HepG2 (cell line): ENCODE data around the gene DNAJC4. TPM values are rescaled to one million over a fixed set of nuclear protein-coding genes. Genes with fewer than 3 reads are reported as not detected.

ENCODE experiments used
- ARID2 ChIP-seq: sonication (generic); formaldehyde crosslinking; IDR thresholded peaks from 2 replicates; pipeline ENCODE4 v1.8.1; 2022; ENCODE audit warnings: mild to moderate bottlenecking, missing genetic modification reagents, borderline replicate concordance
- ARNT2 ChIP-seq: sonication (generic); formaldehyde crosslinking; IDR thresholded peaks from 2 replicates; pipeline ENCODE4 v1.8.0; 2022; ENCODE audit warnings: mild to moderate bottlenecking, low read depth, missing genetic modification reagents, moderate library complexity
- MED1 ChIP-seq: sonication (generic); formaldehyde crosslinking; IDR thresholded peaks from 2 replicates; pipeline ENCODE4 v1.4.0; 2020; ENCODE audit warnings: missing genetic modification reagents
- MYC ChIP-seq: sonication (generic); formaldehyde crosslinking; IDR thresholded peaks from 2 replicates; pipeline ENCODE4 v1.9.0; 2021; ENCODE audit warnings: missing genetic modification reagents, borderline replicate concordance
- PHF8 ChIP-seq: sonication (generic); formaldehyde crosslinking; IDR thresholded peaks from 2 replicates; pipeline ENCODE4 v1.5.0; 2020; ENCODE audit warnings: missing genetic modification reagents
- RBAK ChIP-seq: sonication (generic); formaldehyde crosslinking; IDR thresholded peaks from 2 replicates; pipeline ENCODE4 v1.5.1; 2020; ENCODE audit warnings: mild to moderate bottlenecking, missing genetic modification reagents
- SRY ChIP-seq: sonication (generic); formaldehyde crosslinking; IDR thresholded peaks from 2 replicates; pipeline ENCODE4 v1.8.0; 2022; ENCODE audit warnings: mild to moderate bottlenecking, missing genetic modification reagents
- TCF7L2 ChIP-seq: IDR thresholded peaks from 2 replicates; pipeline ENCODE4 v1.6.1; 2011; ENCODE audit warnings: mild to moderate bottlenecking, low read depth, low read length, moderate library complexity
- ZBTB38 ChIP-seq: sonication (generic); formaldehyde crosslinking; IDR thresholded peaks from 2 replicates; pipeline ENCODE4 v1.5.1; 2020; ENCODE audit warnings: mild to moderate bottlenecking, missing genetic modification reagents
- ZC3H13 ChIP-seq: sonication (generic); formaldehyde crosslinking; IDR thresholded peaks from 2 replicates; pipeline ENCODE4 v1.8.1; 2023; ENCODE audit warnings: mild to moderate bottlenecking, missing genetic modification reagents, moderate library complexity
- ZFYVE20 ChIP-seq: sonication (generic); formaldehyde crosslinking; IDR thresholded peaks from 2 replicates; pipeline ENCODE4 v1.8.0; 2023; ENCODE audit warnings: low read depth, mild to moderate bottlenecking, moderate library complexity, missing genetic modification reagents, borderline replicate concordance
- ZNF205 ChIP-seq: IDR thresholded peaks from 2 replicates; pipeline ENCODE4 v1.6.1; 2018; ENCODE audit warnings: missing biosample characterization, missing genetic modification reagents
- ZNF225 ChIP-seq: sonication (generic); formaldehyde crosslinking; IDR thresholded peaks from 2 replicates; pipeline ENCODE4 v1.4.0; 2020; ENCODE audit warnings: mild to moderate bottlenecking, missing genetic modification reagents
- ZNF274 ChIP-seq: sonication (generic); formaldehyde crosslinking; IDR thresholded peaks from 2 replicates; pipeline ENCODE4 v1.5.1; 2020; ENCODE audit warnings: mild to moderate bottlenecking, missing genetic modification reagents
- ZNF563 ChIP-seq: sonication (generic); formaldehyde crosslinking; IDR thresholded peaks from 2 replicates; pipeline ENCODE4 v1.8.0; 2022; ENCODE audit warnings: mild to moderate bottlenecking, moderate library complexity, missing genetic modification reagents
- ZNF687 ChIP-seq: sonication (generic); formaldehyde crosslinking; IDR thresholded peaks from 2 replicates; pipeline ENCODE4 v1.5.1; 2020; ENCODE audit warnings: mild to moderate bottlenecking, missing genetic modification reagents, moderate library complexity
- ZSCAN25 ChIP-seq: sonication (generic); formaldehyde crosslinking; IDR thresholded peaks from 2 replicates; pipeline ENCODE4 v1.8.0; 2022; ENCODE audit warnings: mild to moderate bottlenecking, missing genetic modification reagents
- polyA plus RNA-seq, 8 experiments: library from polyadenylated mRNA; depleted of rRNA in 3 of 8; stranded (reverse) in 7 of 8; unstranded in 1 of 8; fragments of >200 nt; fragmentation: Illumina TruSeq in 4 of 8; extraction: Trizol in 4 of 8; gene quantifications; 2 replicates each; pipeline versions ENCODE4 v1.2.1 to v1.2.3, GENCODE V29; 2011 to 2016; ENCODE audit warnings: low read depth in 4 of 8, missing spikeins in 1 of 8, mixed read lengths in 1 of 8; ENCODE audit not compliant: insufficient read depth in 1 of 8
- total RNA-seq, 5 experiments: library from RNA; depleted of rRNA; stranded (reverse); fragments of >200 nt; fragmentation: Illumina TruSeq; extraction: Trizol; gene quantifications; 2 replicates each; pipeline ENCODE4 v1.2.3, GENCODE V29; 2016; ENCODE audit warnings: low read depth in 1 of 5
- TF ChIP-seq, protein P1 (sequence below): IDR thresholded peaks from 2 replicates; pipeline ENCODE4 v1.6.1; 2016
- TF ChIP-seq, protein P2 (sequence below): IDR thresholded peaks from 2 replicates; pipeline ENCODE4 v1.6.1; 2016; ENCODE audit warnings: low read depth, missing genetic modification reagents, missing compliant biosample characterization

Gene DNAJC4
- total and polyA plus RNA-seq, 2 of the 13 experiments (the other 11 are each of a cell fraction or from before 2014, with no cell fraction given): 10.3 to 60.8 TPM

DNA sequence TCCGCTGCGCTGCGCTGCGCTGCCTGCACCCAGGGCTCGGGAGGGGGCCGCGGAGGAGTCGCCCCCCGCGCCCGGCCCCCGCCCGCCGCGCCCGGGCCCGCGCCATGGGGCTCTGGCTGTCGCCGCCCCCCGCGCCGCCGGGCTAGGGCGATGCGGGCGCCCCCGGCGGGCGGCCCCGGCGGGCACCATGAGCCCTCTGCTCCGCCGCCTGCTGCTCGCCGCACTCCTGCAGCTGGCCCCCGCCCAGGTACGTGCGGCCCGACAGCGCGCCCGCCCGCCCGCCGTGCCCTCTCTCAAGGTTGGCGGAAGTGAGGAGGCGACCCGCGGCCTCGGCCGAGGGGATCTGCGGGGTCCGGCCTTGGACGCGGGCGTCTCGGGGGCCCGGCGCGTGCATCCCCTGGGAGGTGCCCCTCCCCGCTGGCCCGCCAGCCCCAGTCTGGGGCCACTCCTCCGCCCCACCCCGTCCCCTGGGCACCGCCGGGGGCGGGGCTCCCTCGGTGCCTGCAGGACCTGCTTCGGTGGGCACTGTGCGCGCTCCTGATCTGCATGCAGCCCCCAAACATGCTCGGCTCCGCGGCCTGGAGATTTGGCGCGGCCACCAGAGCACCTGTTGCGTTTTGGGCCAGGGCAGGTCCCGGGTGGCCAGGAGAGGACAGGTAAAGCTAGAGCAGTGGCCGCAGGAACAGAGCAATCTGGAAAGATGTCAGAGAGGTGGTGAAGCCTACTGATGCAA lies 4.5 kb downstream of the DNAJC4 start (continued):
- TF ChIP-seq TCF7L2 (no peak), MED1 (CRISPR knock-in tag) (peak; percentile 92), ZNF563 (peak; percentile 87), SRY (CRISPR knock-in tag) (no peak), ZNF687 (peak; percentile 69), ARNT2 (CRISPR knock-in tag) (0 out of 2 replicates have a peak, but pooled peaks have one; percentile 50), MYC (CRISPR knock-in tag) (peak; percentile 62; the same call in 1 of the 2 replicates), ZNF274 (CRISPR knock-in tag) (peak; percentile 74; the same call in 1 of the 2 replicates), ARID2 (CRISPR knock-in tag) (peak; percentile 33; the same call in 1 of the 2 replicates), ZFYVE20 (CRISPR knock-in tag) (no peak), ZSCAN25 (CRISPR knock-in tag) (peak; percentile 51; the same call in 1 of the 2 replicates), PHF8 (CRISPR knock-in tag) (peak; percentile 33; the same call in 1 of the 2 replicates), ZNF225 (CRISPR knock-in tag) (0 out of 2 replicates have a peak, but pooled peaks have one; percentile 35), ZC3H13 (CRISPR knock-in tag) (0 out of 2 replicates have a peak, but pooled peaks have one; percentile 26), ZBTB38 (CRISPR knock-in tag) (peak; percentile 38; the same call in 1 of the 2 replicates), ZNF205 (CRISPR knock-in tag) (no peak), RBAK (CRISPR knock-in tag) (no peak)
- TF ChIP-seq, protein P1, sequence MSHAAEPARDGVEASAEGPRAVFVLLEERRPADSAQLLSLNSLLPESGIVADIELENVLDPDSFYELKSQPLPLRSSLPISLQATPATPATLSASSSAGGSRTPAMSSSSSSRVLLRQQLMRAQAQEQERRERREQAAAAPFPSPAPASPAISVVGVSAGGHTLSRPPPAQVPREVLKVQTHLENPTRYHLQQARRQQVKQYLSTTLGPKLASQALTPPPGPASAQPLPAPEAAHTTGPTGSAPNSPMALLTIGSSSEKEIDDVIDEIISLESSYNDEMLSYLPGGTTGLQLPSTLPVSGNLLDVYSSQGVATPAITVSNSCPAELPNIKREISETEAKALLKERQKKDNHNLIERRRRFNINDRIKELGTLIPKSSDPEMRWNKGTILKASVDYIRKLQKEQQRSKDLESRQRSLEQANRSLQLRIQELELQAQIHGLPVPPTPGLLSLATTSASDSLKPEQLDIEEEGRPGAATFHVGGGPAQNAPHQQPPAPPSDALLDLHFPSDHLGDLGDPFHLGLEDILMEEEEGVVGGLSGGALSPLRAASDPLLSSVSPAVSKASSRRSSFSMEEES (CRISPR knock-in tag): 0 out of 2 replicates have a peak, but pooled peaks have one; percentile 21
- TF ChIP-seq, protein P2, sequence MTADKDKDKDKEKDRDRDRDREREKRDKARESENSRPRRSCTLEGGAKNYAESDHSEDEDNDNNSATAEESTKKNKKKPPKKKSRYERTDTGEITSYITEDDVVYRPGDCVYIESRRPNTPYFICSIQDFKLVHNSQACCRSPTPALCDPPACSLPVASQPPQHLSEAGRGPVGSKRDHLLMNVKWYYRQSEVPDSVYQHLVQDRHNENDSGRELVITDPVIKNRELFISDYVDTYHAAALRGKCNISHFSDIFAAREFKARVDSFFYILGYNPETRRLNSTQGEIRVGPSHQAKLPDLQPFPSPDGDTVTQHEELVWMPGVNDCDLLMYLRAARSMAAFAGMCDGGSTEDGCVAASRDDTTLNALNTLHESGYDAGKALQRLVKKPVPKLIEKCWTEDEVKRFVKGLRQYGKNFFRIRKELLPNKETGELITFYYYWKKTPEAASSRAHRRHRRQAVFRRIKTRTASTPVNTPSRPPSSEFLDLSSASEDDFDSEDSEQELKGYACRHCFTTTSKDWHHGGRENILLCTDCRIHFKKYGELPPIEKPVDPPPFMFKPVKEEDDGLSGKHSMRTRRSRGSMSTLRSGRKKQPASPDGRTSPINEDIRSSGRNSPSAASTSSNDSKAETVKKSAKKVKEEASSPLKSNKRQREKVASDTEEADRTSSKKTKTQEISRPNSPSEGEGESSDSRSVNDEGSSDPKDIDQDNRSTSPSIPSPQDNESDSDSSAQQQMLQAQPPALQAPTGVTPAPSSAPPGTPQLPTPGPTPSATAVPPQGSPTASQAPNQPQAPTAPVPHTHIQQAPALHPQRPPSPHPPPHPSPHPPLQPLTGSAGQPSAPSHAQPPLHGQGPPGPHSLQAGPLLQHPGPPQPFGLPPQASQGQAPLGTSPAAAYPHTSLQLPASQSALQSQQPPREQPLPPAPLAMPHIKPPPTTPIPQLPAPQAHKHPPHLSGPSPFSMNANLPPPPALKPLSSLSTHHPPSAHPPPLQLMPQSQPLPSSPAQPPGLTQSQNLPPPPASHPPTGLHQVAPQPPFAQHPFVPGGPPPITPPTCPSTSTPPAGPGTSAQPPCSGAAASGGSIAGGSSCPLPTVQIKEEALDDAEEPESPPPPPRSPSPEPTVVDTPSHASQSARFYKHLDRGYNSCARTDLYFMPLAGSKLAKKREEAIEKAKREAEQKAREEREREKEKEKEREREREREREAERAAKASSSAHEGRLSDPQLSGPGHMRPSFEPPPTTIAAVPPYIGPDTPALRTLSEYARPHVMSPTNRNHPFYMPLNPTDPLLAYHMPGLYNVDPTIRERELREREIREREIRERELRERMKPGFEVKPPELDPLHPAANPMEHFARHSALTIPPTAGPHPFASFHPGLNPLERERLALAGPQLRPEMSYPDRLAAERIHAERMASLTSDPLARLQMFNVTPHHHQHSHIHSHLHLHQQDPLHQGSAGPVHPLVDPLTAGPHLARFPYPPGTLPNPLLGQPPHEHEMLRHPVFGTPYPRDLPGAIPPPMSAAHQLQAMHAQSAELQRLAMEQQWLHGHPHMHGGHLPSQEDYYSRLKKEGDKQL (CRISPR knock-in tag): no peak
